Activated CD4-positive, alpha-beta T cell treated with anti-CD3 and anti-CD28 coated beads for 4 hours (primary cell): ENCODE data around the gene GSX2.
"Not testable (repeated sequence)": the region's sequence is repeated elsewhere in the genome, so short reads cannot be mapped to it uniquely, and the experiment has no call there.

Experiments used
- DNase-seq, 2 donors: peaks; one replicate each; pipeline ENCODE4 v3.0.0-alpha.2; 2020

GSX2 gene

DNA sequence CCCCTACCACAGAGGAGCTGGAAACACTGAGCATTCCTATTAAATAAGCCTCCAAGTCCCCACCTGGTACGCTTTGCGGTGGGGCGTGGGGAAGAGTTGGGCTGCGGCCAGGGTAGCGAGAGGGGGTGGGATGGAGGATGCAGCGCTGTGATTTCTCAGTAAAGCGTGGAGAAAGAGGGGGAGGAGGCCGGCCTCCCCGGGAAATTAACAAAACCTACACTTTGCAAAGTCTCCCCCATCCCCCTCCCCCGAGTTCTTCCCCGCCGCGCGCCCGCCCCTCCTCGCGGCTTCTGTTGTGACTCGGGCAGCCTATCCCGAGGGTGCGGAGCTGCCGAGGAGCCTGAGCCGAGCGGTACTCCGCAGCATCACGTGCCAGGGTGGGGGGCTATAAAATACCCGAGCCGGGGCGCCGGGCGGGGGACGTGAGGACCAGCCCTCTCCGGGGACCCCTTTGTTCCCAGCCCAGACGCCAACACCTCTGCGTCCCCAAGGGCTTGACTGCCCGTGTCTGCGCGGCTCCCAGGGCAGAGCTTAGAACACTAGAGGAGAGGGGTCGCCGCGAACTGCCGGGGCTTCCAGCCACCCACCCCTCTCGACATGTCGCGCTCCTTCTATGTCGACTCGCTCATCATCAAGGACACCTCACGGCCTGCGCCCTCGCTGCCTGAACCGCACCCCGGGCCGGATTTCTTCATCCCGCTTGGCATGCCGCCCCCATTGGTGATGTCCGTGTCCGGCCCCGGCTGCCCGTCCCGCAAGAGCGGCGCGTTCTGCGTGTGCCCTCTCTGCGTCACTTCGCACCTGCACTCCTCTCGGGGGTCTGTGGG is at the start of gene GSX2:
Gene GSX2 (plus strand): TSS at position 416 of the 827 bp plus-strand sequence. CDS start 182 bp downstream, at position 598.
- no peak for DNase-seq

DNA sequence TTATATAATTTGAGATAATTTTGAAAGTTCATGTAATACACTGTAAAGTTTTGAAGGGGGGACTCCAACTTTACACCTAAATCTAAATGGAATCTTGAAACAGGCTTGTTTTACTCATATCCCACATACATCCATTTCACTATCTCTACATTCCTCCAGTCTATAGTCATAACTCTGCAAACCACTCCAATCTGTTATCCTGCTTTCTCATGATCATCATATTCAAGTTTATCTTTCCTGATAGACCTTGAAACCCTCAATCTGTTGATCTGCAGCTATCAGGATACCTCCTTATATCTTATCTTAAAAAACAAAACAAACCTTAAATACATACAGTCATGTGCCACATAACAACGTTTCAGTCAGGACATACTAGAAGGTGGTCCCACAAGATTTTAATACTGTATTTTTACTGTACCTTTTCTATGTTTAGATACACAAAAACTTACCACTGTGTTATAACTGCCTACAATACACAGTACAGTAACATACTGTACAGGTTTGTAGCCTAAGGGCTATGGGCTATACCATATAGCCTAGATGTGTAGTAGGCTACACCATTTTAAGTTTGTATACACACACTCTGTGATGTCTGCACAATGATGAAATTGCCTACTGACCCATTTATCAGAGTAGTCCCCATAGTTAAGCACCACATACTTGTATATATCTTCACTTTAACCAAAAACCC is 49.6 kb upstream of the GSX2 start:
- DNase-seq = no peak

GRCh38 chr4:54053322-54053721 is 46.6 kb upstream of the GSX2 start:
- not testable (repeated sequence) for DNase-seq

- DNase-seq = no peak
Measured at GRCh38 chr4:54054501-54054900, 45.5 kb upstream of the GSX2 start.

- no peak for DNase-seq
Measured at GRCh38 chr4:54055494-54055893, 44.5 kb upstream of the GSX2 start.

GRCh38 chr4:54056360-54056759 is 43.6 kb upstream of the GSX2 start:
- no peak for DNase-seq

GRCh38 chr4:54058171-54058570 is 41.8 kb upstream of the GSX2 start:
- DNase-seq = no peak

GRCh38 chr4:54060116-54060515 is 39.8 kb upstream of the GSX2 start:
- no peak for DNase-seq

GRCh38 chr4:54061067-54061466 is 38.9 kb upstream of the GSX2 start:
- no peak for DNase-seq

- no peak for DNase-seq
Measured at GRCh38 chr4:54061873-54062272, 38.1 kb upstream of the GSX2 start.

GRCh38 chr4:54062392-54062791 is 37.6 kb upstream of the GSX2 start:
- DNase-seq = no peak

- no peak for DNase-seq
Measured at GRCh38 chr4:54063229-54063628, 36.7 kb upstream of the GSX2 start.

DNA sequence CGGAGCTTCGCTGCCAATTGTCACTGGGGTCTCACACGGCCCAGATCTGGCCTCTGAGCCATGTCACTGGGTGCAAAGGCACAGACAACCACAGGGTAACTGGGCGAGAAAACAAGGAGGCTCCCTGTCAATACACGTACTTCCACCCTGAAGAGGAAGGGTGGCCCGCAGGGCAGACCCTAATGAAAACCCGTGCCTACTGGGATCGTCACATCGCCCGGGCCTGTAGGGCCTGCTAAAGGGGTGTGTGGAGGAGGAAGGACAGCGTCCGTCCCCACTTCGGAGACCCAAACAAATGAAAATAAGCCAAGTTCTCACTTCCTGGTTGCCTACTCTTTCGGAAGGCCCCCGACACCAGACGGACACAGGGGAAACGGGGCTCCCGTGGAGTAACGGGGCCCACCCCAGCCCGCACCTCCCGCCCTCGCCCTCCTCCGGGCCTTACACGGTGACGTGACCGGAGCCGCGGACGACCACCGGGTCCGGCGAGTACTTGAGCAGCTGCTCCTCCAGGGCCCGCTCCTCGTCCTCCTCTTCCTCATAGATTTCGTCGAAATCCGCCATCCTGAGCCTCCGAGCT is 36.1 kb upstream of the GSX2 start:
- DNase-seq = peak in 1 of 2 donors; percentile 9

DNA sequence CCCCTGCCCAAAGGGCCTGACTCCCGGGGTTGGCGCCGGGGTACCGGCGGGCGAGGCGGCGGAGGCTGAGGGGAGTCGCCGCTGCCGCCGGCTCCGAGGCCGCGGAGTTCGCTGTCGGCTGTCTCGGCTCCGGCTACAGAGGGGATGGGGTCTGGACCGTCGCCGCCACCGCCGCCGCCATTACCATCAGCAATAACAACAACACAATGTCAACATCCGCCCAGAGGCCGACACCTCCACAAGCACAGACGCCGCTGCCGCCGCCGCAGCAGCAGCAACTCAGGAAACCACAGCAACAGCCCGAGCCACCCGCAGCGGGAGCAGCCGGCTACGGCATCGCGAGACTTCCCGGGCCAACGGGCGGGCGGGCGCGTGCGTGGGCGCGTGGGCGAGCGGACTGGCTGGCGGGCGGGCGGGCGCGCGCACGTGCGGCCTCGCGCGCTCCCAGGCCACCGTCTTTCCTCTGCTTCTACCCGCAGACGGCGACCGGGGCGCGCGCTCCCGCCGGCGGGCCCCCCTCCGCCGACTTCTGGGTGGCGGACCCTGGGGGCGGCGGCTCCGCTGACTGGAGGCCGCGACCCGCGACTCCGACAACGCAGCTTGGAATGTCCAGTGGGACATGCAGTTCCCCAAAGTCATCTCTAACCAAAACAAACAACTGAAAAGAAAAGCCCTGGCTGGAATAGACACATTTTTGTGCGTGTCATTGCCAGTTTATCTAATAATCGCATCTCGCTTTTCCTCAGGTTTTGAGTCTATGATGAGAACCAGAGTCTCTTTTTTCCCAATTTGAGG is 35.4 kb upstream of the GSX2 start, which contains the start of gene CHIC2:
Gene CHIC2 (minus strand): TSS at position 289 of the 795 bp plus-strand sequence. CDS start 305 bp downstream, outside the sequence.
- peak; percentile 96 for DNase-seq

- no peak for DNase-seq
Measured at GRCh38 chr4:54065282-54066087, 34.5 kb upstream of the GSX2 start.

DNA sequence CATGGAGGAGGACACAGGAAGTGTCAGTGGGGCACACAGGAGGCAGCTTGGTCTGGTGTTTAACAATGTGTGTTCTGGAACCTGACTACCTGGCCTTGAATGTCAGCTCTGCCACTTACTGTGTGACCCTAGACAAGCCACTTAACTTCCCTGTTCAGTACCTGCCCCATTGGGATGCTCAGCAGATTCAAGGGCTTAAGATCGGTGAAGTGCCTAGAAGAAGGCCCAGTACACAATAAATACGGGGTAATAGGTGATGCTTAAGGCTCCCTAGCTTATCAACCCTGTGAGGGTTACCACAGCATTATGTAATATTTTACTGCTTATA is 33.9 kb upstream of the GSX2 start:
- DNase-seq = no peak

DNA sequence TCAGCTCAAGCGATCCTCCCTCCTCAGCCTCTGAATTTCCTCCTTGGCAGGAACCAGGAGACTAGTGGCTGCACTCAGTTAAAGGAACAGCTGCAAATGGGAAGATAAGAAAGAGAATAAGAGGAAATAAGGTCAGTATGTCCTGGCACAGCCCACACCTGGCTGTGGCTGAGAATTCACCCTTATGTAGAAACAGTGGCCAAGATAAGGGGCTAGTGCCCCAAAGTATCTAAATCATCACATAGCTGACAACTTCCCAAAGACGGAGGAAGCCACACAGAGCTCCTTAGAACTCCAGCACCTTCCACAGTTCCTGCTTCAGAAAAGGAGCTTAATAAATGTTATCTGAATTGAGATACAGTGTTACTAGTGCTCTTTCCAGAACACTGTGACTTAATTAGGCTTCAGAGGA is 33.2 kb upstream of the GSX2 start:
- DNase-seq = no peak

GRCh38 chr4:54067166-54067565 is 32.8 kb upstream of the GSX2 start:
- no peak for DNase-seq

DNA sequence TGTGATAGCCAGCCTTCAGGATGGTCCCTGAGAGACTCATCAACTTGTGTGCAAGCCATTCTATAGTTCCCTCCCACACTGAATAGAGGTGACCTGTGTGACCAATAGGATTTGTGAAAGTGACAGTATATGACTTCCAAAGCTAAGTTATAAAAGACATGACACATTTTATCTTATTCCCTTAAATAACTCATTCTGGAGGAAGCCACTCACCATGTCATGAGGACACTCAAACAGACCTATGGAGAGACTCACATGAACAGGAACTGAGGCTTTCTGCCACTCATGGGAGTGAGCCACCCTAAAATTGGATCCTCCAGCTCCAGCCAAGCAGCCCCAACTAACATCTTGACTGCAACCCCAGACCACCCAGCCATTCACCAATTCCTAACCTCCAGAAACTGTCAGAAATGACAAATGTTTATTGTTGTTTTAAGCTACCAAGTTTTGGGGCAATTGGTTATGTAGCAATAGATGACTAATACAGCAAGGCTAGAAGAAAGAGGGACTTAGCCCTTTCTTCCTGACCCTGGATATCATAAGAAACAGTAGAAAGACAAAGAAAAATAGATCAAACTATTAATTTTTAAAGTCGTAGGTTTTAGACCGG is 26.6 kb upstream of the GSX2 start:
- no peak for DNase-seq

DNA sequence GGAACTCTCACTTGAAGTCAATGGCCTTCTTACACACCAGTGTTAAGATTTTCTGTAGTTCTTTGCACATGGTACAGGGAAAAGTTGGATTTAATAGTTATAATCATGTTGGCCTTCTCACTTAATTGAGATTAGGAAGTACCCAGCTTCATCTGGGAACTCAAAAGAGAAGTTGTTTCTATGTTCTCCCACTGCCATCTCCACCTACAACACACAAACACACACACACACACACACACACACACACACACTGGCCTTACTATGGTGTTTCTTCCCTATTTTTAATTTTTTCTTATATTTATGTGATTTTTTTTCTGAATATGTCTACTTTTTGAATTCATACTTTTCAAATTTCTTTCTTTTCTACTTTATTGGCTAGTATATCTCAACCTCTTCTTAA is 25.6 kb upstream of the GSX2 start:
- no peak for DNase-seq

GRCh38 chr4:54076673-54077072 is 23.3 kb upstream of the GSX2 start:
- no peak for DNase-seq

- DNase-seq = no peak
Measured at GRCh38 chr4:54077812-54078211, 22.2 kb upstream of the GSX2 start.
